DOHH2 (cell line): ENCODE measurements around the gene TRIM47.

Experiments used
- H3F3A ChIP-seq: fragments of 200-600 bp; sonication (generic), shearing (Covaris generic); 2 replicates; pipeline ENCODE4 v1.6.0; 2016; ENCODE audit warnings: antibody characterized with exemption, mild to moderate bottlenecking; ENCODE audit not compliant: control insufficient read depth, insufficient read depth
- H3K27ac ChIP-seq: fragments of 200-600 bp; sonication (generic); 2 replicates; pipeline ENCODE4 v1.5.1; 2014; ENCODE audit warnings: low read depth, mild to moderate bottlenecking, low read length, moderate library complexity
- H3K27me3 ChIP-seq: fragments of 200-600 bp; sonication (generic); 2 replicates; pipeline ENCODE4 v1.6.1; 2014; ENCODE audit warnings: mild to moderate bottlenecking, low read length, mixed read lengths; ENCODE audit not compliant: control insufficient read depth
- H3K36me3 ChIP-seq: fragments of 200-600 bp; sonication (generic); 2 replicates; pipeline ENCODE4 v1.6.1; 2014; ENCODE audit warnings: mild to moderate bottlenecking, low read length, moderate library complexity, mixed read lengths; ENCODE audit not compliant: control insufficient read depth
- H3K4me1 ChIP-seq: fragments of 200-600 bp; sonication (generic); 2 replicates; pipeline ENCODE4 v1.6.1; 2014; ENCODE audit warnings: mild to moderate bottlenecking, low read length, mixed read lengths; ENCODE audit not compliant: control insufficient read depth
- H3K4me2 ChIP-seq: fragments of 200-600 bp; sonication (generic); 2 replicates; pipeline ENCODE4 v1.6.0; 2014; ENCODE audit warnings: mild to moderate bottlenecking, low read length, moderate library complexity
- H3K4me3 ChIP-seq: fragments of 200-600 bp; sonication (generic); 2 replicates; pipeline ENCODE4 v1.5.1; 2014; ENCODE audit warnings: mild to moderate bottlenecking, low read length, mixed read lengths
- H3K79me2 ChIP-seq: fragments of 200-600 bp; sonication (generic); 2 replicates; pipeline ENCODE4 v1.6.1; 2014; ENCODE audit warnings: mild to moderate bottlenecking, low read length, mixed read lengths; ENCODE audit not compliant: control insufficient read depth
- H3K9me2 ChIP-seq: fragments of 200-600 bp; sonication (generic); replicated peaks from 2 replicates; pipeline ENCODE4 v1.6.1; 2014; ENCODE audit warnings: mild to moderate bottlenecking, low read length, mixed read lengths; ENCODE audit not compliant: control insufficient read depth
- H3K9me3 ChIP-seq: fragments of 200-600 bp; sonication (generic); 2 replicates; pipeline ENCODE4 v1.6.1; 2014; ENCODE audit warnings: antibody characterized with exemption, low read length, mixed read lengths; ENCODE audit not compliant: control insufficient read depth, insufficient read depth
- H4K20me1 ChIP-seq: fragments of 200-600 bp; sonication (generic); 2 replicates; pipeline ENCODE4 v1.6.0; 2014; ENCODE audit warnings: low read depth, mild to moderate bottlenecking, antibody characterized with exemption, low read length, moderate library complexity; ENCODE audit not compliant: control insufficient read depth, insufficient read depth
- EZH2phosphoT487 ChIP-seq: fragments of 200-600 bp; sonication (generic); IDR thresholded peaks from 2 replicates; pipeline ENCODE4 v1.6.1; 2017; ENCODE audit warnings: borderline replicate concordance, mild to moderate bottlenecking, antibody characterized with exemption, low read length, moderate library complexity, mixed read lengths
- TF ChIP-seq, protein P1 (sequence below): fragments of 200-600 bp; sonication (generic); IDR thresholded peaks from one replicate; pipeline ENCODE4 v1.5.1; 2014; ENCODE audit warnings: antibody characterized with exemption, mild to moderate bottlenecking, low read depth, low read length; ENCODE audit not compliant: poor library complexity, severe bottlenecking

TRIM47 gene

DNA sequence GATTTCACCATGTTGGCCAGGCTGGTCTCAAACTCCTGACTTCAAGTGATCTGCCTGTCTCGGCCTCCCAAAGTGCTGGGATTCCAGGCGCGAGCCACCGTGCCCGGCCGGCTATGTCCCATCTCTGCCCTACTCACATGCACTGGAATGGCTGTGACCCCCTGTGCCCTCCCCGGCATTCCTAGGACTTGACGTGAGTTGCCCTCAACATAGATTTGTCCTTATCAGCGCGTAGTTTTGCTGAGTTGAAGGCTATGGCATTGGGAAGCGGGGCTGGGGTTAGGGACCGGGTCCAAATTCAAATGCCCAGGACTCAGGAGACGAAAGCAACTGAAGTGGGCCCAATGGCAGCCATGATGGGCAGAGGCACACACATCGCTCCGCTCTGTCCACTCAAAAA lies 40.0 kb downstream of the TRIM47 start:
- H3K4me2 ChIP-seq: no peak overlapping the region
- H3K79me2 ChIP-seq: no peaks in the 10 kb centered on the region

DNA sequence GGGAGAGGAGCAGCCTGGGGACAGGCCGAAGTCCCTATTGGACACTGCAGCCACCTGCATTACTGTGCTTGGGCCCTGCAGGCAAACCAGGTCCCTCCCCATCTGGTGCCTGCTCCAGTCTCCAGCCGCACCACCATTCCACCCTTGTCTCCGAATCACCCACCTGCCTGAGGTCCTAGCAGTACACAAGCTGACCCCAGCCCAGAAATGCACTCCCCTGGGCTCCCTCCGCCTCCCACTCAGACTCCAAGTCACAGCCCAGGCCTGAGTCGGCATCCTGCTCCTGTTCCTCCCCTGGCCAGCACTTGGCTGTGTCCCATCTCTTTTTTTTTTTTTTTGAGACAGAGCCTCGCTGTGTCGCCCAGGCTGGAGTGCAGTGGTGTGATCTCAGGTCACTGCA lies 40.5 kb downstream of the TRIM47 start:
- H3K27me3 ChIP-seq: no peaks in the 10 kb centered on the region
- H4K20me1 ChIP-seq: no peaks in the 10 kb centered on the region
- H3K9me3 ChIP-seq: no peaks in the 10 kb centered on the region
- no peak overlapping the region for H3K4me3 ChIP-seq
- H3K79me2 ChIP-seq: no peaks in the 10 kb centered on the region
- no peak overlapping the region for H3K4me2 ChIP-seq
- no peak overlapping the region for H3K27ac ChIP-seq
- H3K9me2 ChIP-seq: no peaks in the 10 kb centered on the region
- no peaks in the 10 kb centered on the region for H3K36me3 ChIP-seq
- peaks cover 11% of the 10 kb centered on the region for H3K4me1 ChIP-seq
- TF ChIP-seq EZH2phosphoT487: no peak
- TF ChIP-seq, protein P1, sequence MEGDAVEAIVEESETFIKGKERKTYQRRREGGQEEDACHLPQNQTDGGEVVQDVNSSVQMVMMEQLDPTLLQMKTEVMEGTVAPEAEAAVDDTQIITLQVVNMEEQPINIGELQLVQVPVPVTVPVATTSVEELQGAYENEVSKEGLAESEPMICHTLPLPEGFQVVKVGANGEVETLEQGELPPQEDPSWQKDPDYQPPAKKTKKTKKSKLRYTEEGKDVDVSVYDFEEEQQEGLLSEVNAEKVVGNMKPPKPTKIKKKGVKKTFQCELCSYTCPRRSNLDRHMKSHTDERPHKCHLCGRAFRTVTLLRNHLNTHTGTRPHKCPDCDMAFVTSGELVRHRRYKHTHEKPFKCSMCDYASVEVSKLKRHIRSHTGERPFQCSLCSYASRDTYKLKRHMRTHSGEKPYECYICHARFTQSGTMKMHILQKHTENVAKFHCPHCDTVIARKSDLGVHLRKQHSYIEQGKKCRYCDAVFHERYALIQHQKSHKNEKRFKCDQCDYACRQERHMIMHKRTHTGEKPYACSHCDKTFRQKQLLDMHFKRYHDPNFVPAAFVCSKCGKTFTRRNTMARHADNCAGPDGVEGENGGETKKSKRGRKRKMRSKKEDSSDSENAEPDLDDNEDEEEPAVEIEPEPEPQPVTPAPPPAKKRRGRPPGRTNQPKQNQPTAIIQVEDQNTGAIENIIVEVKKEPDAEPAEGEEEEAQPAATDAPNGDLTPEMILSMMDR: no peak
- H3F3A ChIP-seq: no peaks in the 10 kb centered on the region

More for the DNA sequence above, 40.0 kb downstream of the TRIM47 start:
- Histone ChIP-seq H3K9me2 (no peaks in the 10 kb centered on the region), H3F3A (no peaks in the 10 kb centered on the region), H3K9me3 (no peaks in the 10 kb centered on the region), H3K36me3 (no peaks in the 10 kb centered on the region), H3K27ac (no peak overlapping the region), H3K27me3 (no peaks in the 10 kb centered on the region), H3K4me3 (no peak overlapping the region), H4K20me1 (no peaks in the 10 kb centered on the region), H3K4me1 (peaks cover 10% of the 10 kb centered on the region)
- TF ChIP-seq EZH2phosphoT487: no peak
- TF ChIP-seq, protein P1: no peak

DNA sequence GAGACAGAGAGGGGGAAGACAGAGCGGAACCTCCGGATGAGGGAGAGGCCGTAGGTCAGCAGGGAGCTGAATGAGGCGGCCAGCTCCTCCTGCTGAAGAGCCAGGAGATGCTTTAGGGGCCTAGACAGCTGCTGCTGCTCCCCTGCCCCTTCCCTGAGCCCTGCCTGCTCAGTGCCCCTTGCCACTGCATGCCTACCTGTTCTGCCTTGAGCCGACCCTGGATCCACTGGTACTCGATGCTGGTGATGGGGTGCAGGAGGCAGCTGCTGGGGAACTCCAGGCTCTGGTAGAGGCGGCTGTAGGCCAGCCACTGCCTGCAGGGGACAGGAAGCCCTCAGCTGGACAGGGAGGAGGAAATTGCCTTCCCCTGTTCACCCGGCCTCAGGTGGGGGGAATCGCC lies 41.8 kb downstream of the TRIM47 start:
- TF ChIP-seq, protein P1: no peak
- no peak for TF ChIP-seq EZH2phosphoT487
- H3K4me3 ChIP-seq: no peak overlapping the region
- no peaks in the 10 kb centered on the region for H3K36me3 ChIP-seq
- H3K9me3 ChIP-seq: no peaks in the 10 kb centered on the region
- H3K4me2 ChIP-seq: no peak overlapping the region
- no peaks in the 10 kb centered on the region for H3K79me2 ChIP-seq
- H4K20me1 ChIP-seq: no peaks in the 10 kb centered on the region
- no peaks in the 10 kb centered on the region for H3K9me2 ChIP-seq
- H3K27me3 ChIP-seq: no peaks in the 10 kb centered on the region
- no peaks in the 10 kb centered on the region for H3F3A ChIP-seq
- no peak overlapping the region for H3K27ac ChIP-seq
- peaks cover 20% of the 10 kb centered on the region for H3K4me1 ChIP-seq

DNA sequence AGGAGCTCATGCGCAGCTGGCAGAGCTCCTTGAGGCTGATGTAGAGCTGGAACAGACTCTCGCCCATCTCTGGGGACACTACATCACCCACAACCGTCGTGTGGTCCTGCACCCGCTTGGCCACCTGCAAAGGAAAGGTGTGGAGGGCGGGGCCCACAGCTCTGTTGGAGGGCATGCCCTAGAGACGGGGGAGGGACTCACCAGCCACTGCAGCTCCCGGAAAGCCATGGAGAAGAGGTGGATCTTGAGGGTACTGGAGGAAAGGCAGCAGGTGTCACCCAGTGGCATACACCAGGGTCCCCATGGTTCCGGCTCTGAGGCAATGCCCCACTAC lies 42.8 kb downstream of the TRIM47 start:
- Histone ChIP-seq H3K4me3 (no peak overlapping the region), H3K9me3 (no peaks in the 10 kb centered on the region), H3K4me2 (no peak overlapping the region), H3K27me3 (no peaks in the 10 kb centered on the region), H3K79me2 (no peaks in the 10 kb centered on the region), H3K4me1 (peaks cover 20% of the 10 kb centered on the region), H3K27ac (no peak overlapping the region), H3F3A (no peaks in the 10 kb centered on the region), H3K36me3 (no peaks in the 10 kb centered on the region), H4K20me1 (no peaks in the 10 kb centered on the region), H3K9me2 (no peaks in the 10 kb centered on the region)
- TF ChIP-seq EZH2phosphoT487: no peak
- TF ChIP-seq, protein P1: no peak
